RWPE2 (cell line): ENCODE measurements around the gene MYBBP1A.

ENCODE experiments used
- ATAC-seq: fragments of 200-7000 bp; cut with Tn5 transposase; 3 replicates; pipeline ENCODE4 v1.9.1; 2021; ENCODE audit warnings: low read depth
- DNase-seq: peaks from one replicate; pipeline ENCODE4 v3.0.0-alpha.2; 2020; ENCODE audit warnings: low spot score
- H3K27ac ChIP-seq: fragments of 450-650 bp; 2 replicates; pipeline ENCODE4 v1.5.1; 2017; ENCODE audit warnings: mild to moderate bottlenecking; ENCODE audit not compliant: poor library complexity, severe bottlenecking
- H3K27me3 ChIP-seq: fragments of 250-450 bp; sonication (Bioruptor Pico); 2 replicates; pipeline ENCODE4 v1.5.1; 2021; ENCODE audit warnings: mild to moderate bottlenecking, moderate library complexity; ENCODE audit not compliant: insufficient read depth, poor library complexity, severe bottlenecking
- H3K36me3 ChIP-seq: fragments of 250-450 bp; sonication (Bioruptor Pico); 2 replicates; pipeline ENCODE4 v1.5.1; 2020; ENCODE audit warnings: low read depth, mild to moderate bottlenecking, moderate library complexity
- H3K4me1 ChIP-seq: fragments of 250-450 bp; sonication (Bioruptor Pico); 2 replicates; pipeline ENCODE4 v1.5.1; 2021; ENCODE audit warnings: mild to moderate bottlenecking, moderate library complexity; ENCODE audit not compliant: insufficient read depth, poor library complexity, severe bottlenecking
- H3K4me3 ChIP-seq: fragments of 250-450 bp; sonication (Bioruptor Pico); 2 replicates; pipeline ENCODE4 v1.5.1; 2021; ENCODE audit warnings: mild to moderate bottlenecking, moderate library complexity; ENCODE audit not compliant: severe bottlenecking
- H3K9me3 ChIP-seq: fragments of 250-450 bp; sonication (Bioruptor Pico); 2 replicates; pipeline ENCODE4 v1.5.1; 2021; ENCODE audit warnings: mild to moderate bottlenecking, moderate library complexity; ENCODE audit not compliant: severe bottlenecking
- TF ChIP-seq, protein P1 (sequence below): fragments of 450-650 bp; IDR thresholded peaks from one replicate; pipeline ENCODE4 v1.5.1; 2017; ENCODE audit warnings: mild to moderate bottlenecking, moderate library complexity; ENCODE audit not compliant: poor library complexity, severe bottlenecking

The MYBBP1A gene

DNA sequence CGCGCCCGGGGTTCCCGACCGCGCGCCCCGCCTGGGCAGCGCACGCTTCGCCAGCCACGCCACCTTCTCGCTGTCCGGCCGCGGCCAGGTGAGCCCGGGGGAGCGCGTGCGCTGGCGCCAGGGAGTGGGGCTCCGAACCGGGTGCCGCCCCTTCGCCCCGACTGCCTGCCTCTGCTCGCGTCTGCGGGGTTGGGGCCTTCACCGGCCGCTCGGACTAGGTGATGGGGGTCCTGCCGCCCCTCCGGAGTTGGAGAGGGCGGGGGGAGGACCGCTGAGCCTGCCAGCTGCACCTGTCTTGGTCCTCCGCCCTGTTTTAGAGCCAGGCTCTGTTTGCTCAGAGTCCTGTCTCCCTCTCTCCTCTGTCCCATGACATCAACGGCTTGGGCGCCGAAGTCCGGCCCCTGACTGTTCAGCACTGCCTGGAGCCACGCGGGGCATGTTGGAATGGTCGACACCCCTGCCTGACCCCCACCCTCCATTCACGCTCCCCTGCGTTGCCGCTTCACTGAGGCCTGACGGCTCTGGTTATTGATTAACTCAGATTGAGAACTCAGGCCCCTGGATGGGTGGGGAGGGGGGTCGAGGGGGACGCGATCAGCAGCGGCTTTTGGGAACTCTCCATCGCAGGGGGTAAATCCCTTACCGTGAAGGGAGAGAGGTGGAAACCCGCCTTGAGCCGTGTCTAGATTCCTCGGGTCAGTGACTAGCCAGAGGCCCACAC is 29.9 kb upstream of the MYBBP1A start:
- H3K4me1 ChIP-seq, result no peaks in the 10 kb centered on the region
- no peaks in the 10 kb centered on the region for H3K9me3 ChIP-seq
- peaks cover 51% of the 10 kb centered on the region for H3K27me3 ChIP-seq
- H3K4me3 ChIP-seq, result no peak overlapping the region
- no peak overlapping the region for H3K27ac ChIP-seq
- TF ChIP-seq, protein P1, sequence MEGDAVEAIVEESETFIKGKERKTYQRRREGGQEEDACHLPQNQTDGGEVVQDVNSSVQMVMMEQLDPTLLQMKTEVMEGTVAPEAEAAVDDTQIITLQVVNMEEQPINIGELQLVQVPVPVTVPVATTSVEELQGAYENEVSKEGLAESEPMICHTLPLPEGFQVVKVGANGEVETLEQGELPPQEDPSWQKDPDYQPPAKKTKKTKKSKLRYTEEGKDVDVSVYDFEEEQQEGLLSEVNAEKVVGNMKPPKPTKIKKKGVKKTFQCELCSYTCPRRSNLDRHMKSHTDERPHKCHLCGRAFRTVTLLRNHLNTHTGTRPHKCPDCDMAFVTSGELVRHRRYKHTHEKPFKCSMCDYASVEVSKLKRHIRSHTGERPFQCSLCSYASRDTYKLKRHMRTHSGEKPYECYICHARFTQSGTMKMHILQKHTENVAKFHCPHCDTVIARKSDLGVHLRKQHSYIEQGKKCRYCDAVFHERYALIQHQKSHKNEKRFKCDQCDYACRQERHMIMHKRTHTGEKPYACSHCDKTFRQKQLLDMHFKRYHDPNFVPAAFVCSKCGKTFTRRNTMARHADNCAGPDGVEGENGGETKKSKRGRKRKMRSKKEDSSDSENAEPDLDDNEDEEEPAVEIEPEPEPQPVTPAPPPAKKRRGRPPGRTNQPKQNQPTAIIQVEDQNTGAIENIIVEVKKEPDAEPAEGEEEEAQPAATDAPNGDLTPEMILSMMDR, result no peak
- no peak for DNase-seq
- ATAC-seq, result no peak
- no peaks in the 10 kb centered on the region for H3K36me3 ChIP-seq

DNA sequence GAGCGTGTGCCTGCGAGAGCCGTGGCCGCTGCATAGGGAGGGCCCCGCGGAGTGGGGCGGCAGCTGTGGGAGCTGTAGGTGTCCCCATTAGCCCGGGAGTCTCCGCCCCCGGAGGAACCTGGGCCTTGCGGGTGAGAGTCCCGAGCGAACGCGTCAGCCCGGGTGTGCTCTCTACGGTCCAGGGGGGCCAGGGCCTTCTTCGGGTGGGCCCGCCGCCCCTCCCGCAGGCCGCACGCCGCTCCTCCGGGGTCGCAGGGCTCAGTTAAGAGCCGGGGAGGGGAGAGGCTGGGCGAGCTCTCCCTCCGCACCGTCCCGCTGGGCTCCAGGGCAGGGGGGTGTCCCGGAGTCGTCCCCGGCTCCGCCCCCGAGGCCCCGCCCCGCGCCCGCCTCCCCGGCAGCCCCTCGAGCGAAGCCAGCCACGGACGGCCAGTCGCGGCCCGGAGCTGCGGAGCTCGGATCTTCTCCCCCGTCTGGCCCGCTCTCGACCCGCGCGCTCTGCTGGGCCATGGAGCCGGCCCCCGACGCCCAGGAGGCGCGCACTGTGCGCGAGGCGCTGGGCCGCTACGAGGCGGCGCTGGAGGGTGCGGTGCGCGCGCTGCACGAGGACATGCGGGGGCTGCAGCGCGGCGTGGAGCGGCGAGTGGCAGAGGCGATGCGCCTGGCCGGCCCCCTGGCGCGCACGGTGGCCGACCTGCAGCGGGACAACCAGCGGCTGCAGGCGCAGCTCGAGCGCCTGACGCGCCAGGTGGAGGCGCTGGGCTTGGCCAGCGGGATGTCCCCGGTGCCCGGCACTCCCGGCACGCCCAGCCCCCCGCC is 29.1 kb upstream of the MYBBP1A start, which contains the start of gene SMTNL2:
SMTNL2 (plus strand) TSS at position 429 of the 816 bp plus-strand sequence; CDS start at position 506, 77 bp downstream.
- Histone ChIP-seq H3K27me3 (peaks cover 51% of the 10 kb centered on the region), H3K9me3 (no peaks in the 10 kb centered on the region), H3K4me1 (no peaks in the 10 kb centered on the region), H3K4me3 (peak within 1 kb of the TSS; percentile 7), H3K27ac (no peak within 1 kb of the TSS), H3K36me3 (no peaks in the 10 kb centered on the region)
- TF ChIP-seq, protein P1, result peak; percentile 3
- peak; percentile 24 for ATAC-seq
- DNase-seq, result no peak

GRCh38 chr17:4583782-4584100 is 28.6 kb upstream of the MYBBP1A start:
- Histone ChIP-seq H3K9me3 (no peaks in the 10 kb centered on the region), H3K36me3 (no peaks in the 10 kb centered on the region), H3K4me3 (no peak overlapping the region), H3K27me3 (peaks cover 50% of the 10 kb centered on the region), H3K4me1 (no peaks in the 10 kb centered on the region), H3K27ac (no peak overlapping the region)
- no peak for DNase-seq
- ATAC-seq, result peak; percentile 30; the same call in 2 of the 3 replicates
- TF ChIP-seq, protein P1, result peak; percentile 16

DNA sequence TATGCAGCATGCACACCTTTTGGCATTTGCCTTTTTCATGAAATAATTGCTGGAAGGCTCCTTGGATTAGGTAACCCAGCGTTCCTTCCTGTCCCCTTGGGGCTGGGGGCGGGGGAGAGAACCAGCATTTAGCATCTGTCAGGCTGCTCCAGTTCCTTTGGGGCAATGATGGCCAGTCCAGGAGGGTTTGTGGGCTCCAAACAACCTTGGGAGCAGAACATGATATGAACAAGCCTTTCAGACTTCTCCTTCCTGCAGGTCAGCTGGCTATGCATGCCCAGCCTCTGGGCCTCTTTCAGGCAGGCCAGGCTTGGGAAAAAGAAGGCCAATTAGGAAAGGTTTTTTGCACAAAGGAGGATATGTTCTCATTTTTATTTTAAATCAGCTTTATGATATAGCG is 28.0 kb upstream of the MYBBP1A start:
- DNase-seq (no peak), ATAC-seq (no peak)
- H3K4me3 ChIP-seq, result no peak overlapping the region
- no peaks in the 10 kb centered on the region for H3K9me3 ChIP-seq
- TF ChIP-seq, protein P1, result no peak
- H3K36me3 ChIP-seq, result no peaks in the 10 kb centered on the region
- H3K27me3 ChIP-seq, result peaks cover 45% of the 10 kb centered on the region
- no peaks in the 10 kb centered on the region for H3K4me1 ChIP-seq
- H3K27ac ChIP-seq, result no peak overlapping the region
